Central memory CD8-positive, alpha-beta T cell (primary cell): ENCODE results near the gene OSBPL8.
"Not testable (repeated sequence)": the region's sequence is repeated elsewhere in the genome, so short reads cannot be mapped to it uniquely, and the experiment has no call there.

Experiments
- ATAC-seq: fragments of 150-1000 bp; cut with Tn5 transposase; replicated peaks from 2 replicates; pipeline ENCODE4 v1.10.0; 2022; ENCODE audit warnings: mild to moderate bottlenecking, moderate FRiP score, moderate number of reproducible peaks; ENCODE audit not compliant: poor library complexity, severe bottlenecking; ENCODE audit errors: extremely low read depth
- DNase-seq, 2 donors: peaks; one replicate each; pipeline ENCODE4 v3.0.0; 2021; ENCODE audit warnings: low spot score in 2 of 2
- H3K27ac Mint-ChIP-seq: one replicate; pipeline ENCODE4 v1.8.0; 2022; ENCODE audit warnings: low read depth, mild to moderate bottlenecking, moderate library complexity, mixed read lengths
- H3K27me3 Mint-ChIP-seq: one replicate; pipeline ENCODE4 v1.8.0; 2022; ENCODE audit warnings: mixed read lengths
- H3K36me3 Mint-ChIP-seq: one replicate; pipeline ENCODE4 v1.8.0; 2022; ENCODE audit warnings: mild to moderate bottlenecking, moderate library complexity, mixed read lengths; ENCODE audit not compliant: insufficient read depth
- H3K4me1 Mint-ChIP-seq: one replicate; pipeline ENCODE4 v1.8.0; 2022; ENCODE audit warnings: mixed read lengths
- H3K4me3 Mint-ChIP-seq: one replicate; pipeline ENCODE4 v1.8.0; 2022; ENCODE audit warnings: mild to moderate bottlenecking, moderate library complexity, mixed read lengths
- H3K9me3 Mint-ChIP-seq: one replicate; pipeline ENCODE4 v1.8.0; 2022; ENCODE audit warnings: mixed read lengths

OSBPL8 gene

DNA sequence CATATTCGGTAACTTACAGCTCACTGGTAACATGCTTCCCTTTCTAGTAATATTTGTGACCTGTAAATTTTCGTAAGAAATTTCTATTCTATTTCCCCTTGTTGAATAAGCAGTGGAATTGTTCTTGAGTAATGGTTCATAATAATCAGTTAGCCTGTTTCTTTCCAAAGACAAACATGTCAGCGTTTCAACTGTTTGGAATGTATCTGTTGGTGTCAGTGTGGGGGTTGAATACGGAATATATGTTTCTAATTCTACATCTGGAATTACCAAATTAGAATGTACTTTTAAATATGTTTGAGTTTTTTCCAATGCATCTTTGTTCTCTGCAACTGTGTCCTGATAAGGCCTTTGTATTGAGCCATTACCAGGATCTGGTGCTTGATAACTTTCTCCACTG, 213.3 kb downstream of the OSBPL8 start:
- Mint-ChIP-seq H3K4me3 (no peak overlapping the region), H3K4me1 (peaks cover 22% of the 10 kb centered on the region), H3K36me3 (peaks cover 7% of the 10 kb centered on the region), H3K27me3 (no peaks in the 10 kb centered on the region), H3K9me3 (no peaks in the 10 kb centered on the region), H3K27ac (no peak overlapping the region)
- no peak for ATAC-seq
- no peak for DNase-seq

DNA sequence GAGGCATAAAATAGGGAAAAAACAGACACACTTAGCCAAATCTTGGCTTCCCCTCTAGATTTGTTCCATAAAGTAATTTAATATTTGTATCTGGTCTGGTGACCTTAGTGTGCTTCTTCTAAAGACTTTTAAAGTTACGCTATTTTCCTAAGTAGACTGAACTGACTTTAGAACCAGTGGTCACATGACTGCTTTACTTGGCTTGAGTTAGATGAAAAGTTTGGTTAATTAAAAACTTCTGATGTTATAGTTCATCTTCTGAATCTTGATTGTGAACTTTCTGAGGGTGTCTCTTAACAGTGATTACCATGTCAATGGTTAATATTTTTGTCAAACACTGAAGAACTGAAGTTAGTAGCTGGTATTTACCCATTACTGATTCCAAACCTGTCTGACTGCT, 214.0 kb downstream of the OSBPL8 start:
- Mint-ChIP-seq H3K27me3 (no peaks in the 10 kb centered on the region), H3K36me3 (peaks cover 7% of the 10 kb centered on the region), H3K4me3 (no peak overlapping the region), H3K27ac (no peak overlapping the region), H3K9me3 (no peaks in the 10 kb centered on the region), H3K4me1 (peaks cover 22% of the 10 kb centered on the region)
- ATAC-seq (no peak), DNase-seq (no peak)

DNA sequence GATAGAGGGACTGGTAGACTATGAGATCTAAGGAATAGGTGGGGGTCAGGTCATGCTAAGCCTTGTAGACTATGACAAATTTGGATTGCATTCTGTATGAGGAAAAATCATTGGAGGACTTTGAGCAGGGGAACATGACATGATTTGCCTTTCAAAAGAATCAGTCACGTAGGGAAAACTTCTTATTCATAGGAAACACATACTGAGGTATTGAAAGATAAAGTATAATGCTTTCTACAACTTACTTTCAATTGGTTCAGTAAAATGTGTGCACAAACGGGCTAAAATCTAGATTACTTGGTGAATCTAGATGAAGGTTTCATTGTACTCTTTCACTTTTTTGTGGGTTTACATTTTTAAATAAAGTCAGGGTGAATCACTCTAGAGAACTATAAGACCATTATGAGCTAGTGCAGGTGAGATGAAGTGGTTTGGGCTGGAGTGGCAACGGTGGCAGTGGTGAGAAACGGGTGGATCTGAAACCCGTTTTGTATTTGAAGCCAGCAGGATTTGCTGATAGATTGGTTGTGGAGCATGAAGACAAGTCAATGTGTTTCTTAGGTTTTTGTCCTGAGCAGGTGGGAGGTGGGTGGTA, 218.0 kb downstream of the OSBPL8 start:
- Mint-ChIP-seq H3K4me3 (no peak overlapping the region), H3K27ac (no peak overlapping the region), H3K4me1 (peaks cover 5% of the 10 kb centered on the region), H3K27me3 (peaks cover 14% of the 10 kb centered on the region), H3K9me3 (no peaks in the 10 kb centered on the region), H3K36me3 (peaks cover 4% of the 10 kb centered on the region)
- DNase-seq = no peak
- ATAC-seq = no peak

- DNase-seq = no peak
- Mint-ChIP-seq H3K36me3 (peaks cover 2% of the 10 kb centered on the region), H3K27me3 (peaks cover 19% of the 10 kb centered on the region), H3K4me3 (no peak overlapping the region), H3K9me3 (no peaks in the 10 kb centered on the region), H3K27ac (no peak overlapping the region), H3K4me1 (no peaks in the 10 kb centered on the region)
- ATAC-seq = no peak
Measured at GRCh38 chr12:76340680-76341435, 218.7 kb downstream of the OSBPL8 start.

GRCh38 chr12:76337583-76337982, 222.0 kb downstream of the OSBPL8 start:
- DNase-seq = no peak
- peaks cover 32% of the 10 kb centered on the region for H3K27me3 Mint-ChIP-seq
- no peaks in the 10 kb centered on the region for H3K36me3 Mint-ChIP-seq
- no peaks in the 10 kb centered on the region for H3K4me1 Mint-ChIP-seq
- H3K27ac Mint-ChIP-seq = no peak overlapping the region
- H3K9me3 Mint-ChIP-seq = no peaks in the 10 kb centered on the region
- ATAC-seq = no peak
- H3K4me3 Mint-ChIP-seq = no peak overlapping the region

- no peaks in the 10 kb centered on the region for H3K36me3 Mint-ChIP-seq
- no peak overlapping the region for H3K4me3 Mint-ChIP-seq
- no peak overlapping the region for H3K27ac Mint-ChIP-seq
- DNase-seq (no peak), ATAC-seq (no peak)
- no peaks in the 10 kb centered on the region for H3K4me1 Mint-ChIP-seq
- no peaks in the 10 kb centered on the region for H3K9me3 Mint-ChIP-seq
- peaks cover 42% of the 10 kb centered on the region for H3K27me3 Mint-ChIP-seq
Measured at GRCh38 chr12:76332606-76333005, 227.0 kb downstream of the OSBPL8 start.

DNA sequence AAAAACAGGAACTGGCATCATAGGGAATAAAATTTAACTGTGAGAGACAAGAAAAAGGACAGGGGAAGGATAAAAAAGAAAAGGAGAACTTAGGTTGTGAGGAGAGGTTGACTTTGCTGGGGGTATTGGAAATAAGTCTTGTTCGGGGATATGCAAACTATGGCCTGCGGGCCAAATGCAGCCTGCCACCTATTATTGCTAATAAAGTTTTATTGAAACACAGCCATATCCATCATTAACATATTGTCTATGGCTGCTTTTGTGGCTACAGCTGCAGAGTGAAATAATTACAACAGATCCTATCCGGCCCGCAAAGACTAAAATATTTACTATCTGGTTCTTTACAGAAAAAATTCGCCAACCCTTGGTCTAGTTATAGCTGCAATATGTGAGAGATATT, 230.0 kb downstream of the OSBPL8 start:
- DNase-seq = no peak
- no peak overlapping the region for H3K27ac Mint-ChIP-seq
- H3K36me3 Mint-ChIP-seq = no peaks in the 10 kb centered on the region
- no peak overlapping the region for H3K4me3 Mint-ChIP-seq
- no peaks in the 10 kb centered on the region for H3K4me1 Mint-ChIP-seq
- peaks cover 33% of the 10 kb centered on the region for H3K27me3 Mint-ChIP-seq
- H3K9me3 Mint-ChIP-seq = no peaks in the 10 kb centered on the region
- no peak for ATAC-seq

DNA sequence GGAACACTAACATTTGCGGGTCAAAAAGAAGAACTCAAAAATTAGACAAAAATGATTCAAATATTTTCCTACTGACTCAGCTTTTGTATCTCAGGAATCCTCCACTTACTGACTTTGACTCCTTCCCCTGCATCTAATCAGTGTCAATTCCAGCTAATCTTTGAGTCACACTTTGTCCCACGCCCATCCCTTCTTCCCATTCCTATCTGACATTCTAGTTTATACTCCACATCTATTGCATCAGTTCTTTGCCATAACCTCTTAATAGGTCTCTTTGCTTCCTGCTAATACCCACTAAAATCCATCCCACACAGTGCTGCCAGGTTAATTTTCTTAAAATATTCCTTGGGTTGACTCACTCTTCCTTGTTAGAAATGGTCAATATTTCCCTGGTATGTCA, 230.4 kb downstream of the OSBPL8 start:
- no peak overlapping the region for H3K27ac Mint-ChIP-seq
- no peaks in the 10 kb centered on the region for H3K36me3 Mint-ChIP-seq
- DNase-seq = no peak
- no peaks in the 10 kb centered on the region for H3K9me3 Mint-ChIP-seq
- no peak overlapping the region for H3K4me3 Mint-ChIP-seq
- H3K4me1 Mint-ChIP-seq = no peaks in the 10 kb centered on the region
- no peak for ATAC-seq
- peaks cover 33% of the 10 kb centered on the region for H3K27me3 Mint-ChIP-seq

- ATAC-seq, H3K4me3 Mint-ChIP-seq, H3K9me3 Mint-ChIP-seq, H3K27ac Mint-ChIP-seq, H3K36me3 Mint-ChIP-seq, H3K4me1 Mint-ChIP-seq, DNase-seq: not testable (repeated sequence)
- peaks cover 61% of the 10 kb centered on the region for H3K27me3 Mint-ChIP-seq
Measured at GRCh38 chr12:76319595-76320319, 239.8 kb downstream of the OSBPL8 start.

DNA sequence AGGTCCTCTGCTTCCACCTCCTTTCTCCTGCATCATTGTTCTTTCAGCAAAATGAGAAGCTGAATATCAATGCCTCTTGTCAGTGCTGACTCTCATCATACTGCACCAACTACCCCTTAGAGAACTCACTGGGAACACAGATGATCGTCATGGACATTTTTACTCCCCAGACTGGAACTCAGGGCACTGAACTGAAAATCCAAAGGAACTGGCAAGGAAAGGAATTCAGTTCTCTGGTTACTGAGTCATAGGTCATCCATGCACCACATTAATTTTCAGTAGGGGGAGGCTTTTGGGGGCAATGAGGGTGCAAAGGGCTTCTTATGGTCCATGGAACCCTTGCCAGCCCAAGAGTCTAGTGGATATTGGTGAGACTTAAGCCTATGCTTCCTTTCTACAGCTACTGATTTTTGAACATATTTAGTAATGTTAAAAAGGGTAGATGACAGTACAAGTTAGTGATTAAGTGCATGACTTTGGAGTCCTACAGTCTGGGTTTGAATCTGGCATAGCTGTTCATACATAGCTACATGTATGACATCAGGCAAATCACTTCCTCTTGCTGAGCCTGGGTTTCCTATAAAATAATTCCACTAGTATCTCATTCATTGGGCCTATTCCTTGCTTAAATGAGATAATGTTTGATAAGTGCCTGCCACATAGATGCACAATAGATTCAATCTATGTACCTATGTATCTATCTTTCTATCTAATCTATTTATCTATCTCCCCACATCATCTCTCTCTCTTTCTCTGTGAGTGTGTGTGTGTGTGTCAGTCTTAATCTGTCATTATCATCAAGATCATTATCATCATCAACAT, 240.6 kb downstream of the OSBPL8 start:
- Mint-ChIP-seq H3K27me3 (peaks cover 69% of the 10 kb centered on the region), H3K4me3 (no peak overlapping the region), H3K9me3 (no peaks in the 10 kb centered on the region), H3K4me1 (no peaks in the 10 kb centered on the region), H3K36me3 (no peaks in the 10 kb centered on the region), H3K27ac (no peak overlapping the region)
- DNase-seq (no peak), ATAC-seq (no peak)

DNA sequence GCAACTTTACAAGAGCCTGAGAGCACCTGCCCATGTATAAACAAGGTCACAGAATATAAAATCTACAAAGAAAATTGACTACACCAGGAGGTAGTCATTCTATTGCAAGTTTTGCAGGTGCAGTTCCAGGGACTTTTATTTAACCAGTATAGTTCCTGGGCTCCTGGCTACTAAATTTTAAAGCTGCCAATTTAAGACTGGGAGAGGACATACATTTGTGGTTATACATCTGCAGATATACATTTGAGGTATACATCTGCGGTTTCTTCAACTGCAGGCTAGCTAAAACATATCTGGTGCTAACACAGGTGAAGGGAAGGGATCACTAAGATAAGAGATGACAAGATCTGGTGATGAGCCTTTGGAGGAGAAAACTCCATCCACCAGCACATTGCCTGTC, 241.6 kb downstream of the OSBPL8 start:
- H3K9me3 Mint-ChIP-seq = no peaks in the 10 kb centered on the region
- H3K27me3 Mint-ChIP-seq = peaks cover 69% of the 10 kb centered on the region
- H3K36me3 Mint-ChIP-seq = no peaks in the 10 kb centered on the region
- H3K4me3 Mint-ChIP-seq = no peak overlapping the region
- ATAC-seq (no peak), DNase-seq (no peak)
- no peaks in the 10 kb centered on the region for H3K4me1 Mint-ChIP-seq
- H3K27ac Mint-ChIP-seq = no peak overlapping the region

GRCh38 chr12:76316468-76316867, 243.1 kb downstream of the OSBPL8 start:
- Mint-ChIP-seq H3K9me3 (no peaks in the 10 kb centered on the region), H3K36me3 (no peaks in the 10 kb centered on the region), H3K4me3 (no peak overlapping the region), H3K27ac (no peak overlapping the region), H3K4me1 (no peaks in the 10 kb centered on the region), H3K27me3 (peaks cover 58% of the 10 kb centered on the region)
- DNase-seq (no peak), ATAC-seq (no peak)
